Thymus (tissue), 11 donors: ENCODE measurements around the gene FMNL3. TPM values are rescaled to one million over a fixed set of nuclear protein-coding genes. Genes with fewer than 3 reads are reported as not detected.
"Not testable (repeated sequence)": the region's sequence is repeated elsewhere in the genome, so short reads cannot be mapped to it uniquely, and the experiment has no call there.

Experiments
- DNase-seq, 9 donors: peaks; one replicate each; pipeline ENCODE4 v3.0.0-alpha.2; 2013; ENCODE audit warnings: low spot score in 9 of 9, low read depth in 6 of 9, missing footprints in 1 of 9
- H3K27ac ChIP-seq, 2 donors: one replicate each; pipeline ENCODE4 v1.5.1; 2013; ENCODE audit warnings: control low read depth in 1 of 2, low read depth in 1 of 2, low read length in 1 of 2, mild to moderate bottlenecking in 1 of 2, moderate library complexity in 1 of 2
- H3K27me3 ChIP-seq, 2 donors: one replicate each; pipeline ENCODE4 v1.5.1; 2013; ENCODE audit warnings: low read length in 1 of 2; ENCODE audit not compliant: control insufficient read depth in 2 of 2, insufficient read depth in 1 of 2
- H3K36me3 ChIP-seq, 2 donors: one replicate each; pipeline ENCODE4 v1.5.1; 2013; ENCODE audit warnings: low read length in 1 of 2, mild to moderate bottlenecking in 1 of 2, moderate library complexity in 1 of 2; ENCODE audit not compliant: control insufficient read depth in 2 of 2, insufficient read depth in 2 of 2
- H3K4me1 ChIP-seq, 2 donors: one replicate each; pipeline ENCODE4 v1.5.1; 2013; ENCODE audit warnings: low read length in 2 of 2; ENCODE audit not compliant: control insufficient read depth in 2 of 2, insufficient read depth in 2 of 2
- H3K4me3 ChIP-seq, 2 donors: one replicate each; pipeline ENCODE4 v1.5.1; 2013; ENCODE audit warnings: low read length in 2 of 2, control low read depth in 1 of 2, mild to moderate bottlenecking in 1 of 2
- H3K9me3 ChIP-seq, 2 donors: one replicate each; pipeline ENCODE4 v1.5.1; 2013; ENCODE audit warnings: low read length in 1 of 2, mild to moderate bottlenecking in 1 of 2; ENCODE audit not compliant: control insufficient read depth in 2 of 2, insufficient read depth in 1 of 2
- WGBS: extraction: QIAGEN DNeasy Blood & Tissue Kit; methylation state at CpG from one replicate; pipeline ENCODE4 v1.1.7; 2013; 5-methylcytosine and 5-hydroxymethylcytosine counted together
- polyA plus RNA-seq: library from polyadenylated mRNA; stranded (reverse); fragments of 200-250 nt; gene quantifications from one replicate; pipeline ENCODE4 v1.2.3, GENCODE V29; 2013
- total RNA-seq: library from RNA; stranded (reverse); fragments of 120-200 nt; gene quantifications from one replicate; pipeline ENCODE4 v1.2.4, GENCODE V29; 2013
- donor health status: healthy.

FMNL3 gene
- total and polyA plus RNA-seq, 2 donors = 9.8 to 26.1 TPM

DNA sequence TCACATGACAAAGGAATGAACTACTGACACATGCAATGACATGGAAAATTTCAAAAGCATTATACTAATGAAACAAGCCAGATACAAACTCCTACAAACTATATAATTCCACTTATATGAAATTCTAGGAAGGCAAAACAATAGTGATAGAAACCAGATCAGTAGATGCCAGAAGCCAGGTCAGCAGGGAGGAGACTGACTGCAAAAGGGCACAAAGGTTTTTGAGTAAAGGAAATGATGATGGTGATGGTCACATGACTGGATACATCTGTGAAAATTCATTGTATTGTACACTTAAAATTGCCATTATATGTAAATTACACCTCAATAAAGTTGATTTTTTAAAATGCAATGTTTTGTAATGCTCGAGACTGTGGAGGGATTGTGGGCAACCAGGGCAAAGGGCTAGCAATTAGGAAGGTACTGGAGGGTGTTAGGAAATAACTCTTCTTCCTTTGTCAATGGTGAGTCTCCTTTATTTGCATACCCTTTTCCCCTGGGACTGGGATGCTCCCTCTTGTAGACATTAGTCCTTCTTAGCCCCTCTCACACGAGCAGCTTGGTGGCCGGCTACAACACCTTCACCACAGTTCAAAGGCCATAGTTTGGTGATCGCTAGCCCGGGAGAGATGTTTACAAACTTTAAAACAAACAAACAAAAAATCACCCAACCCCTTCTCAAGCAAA is 90.5 kb downstream of the FMNL3 start:
- DNase-seq = no peak
- H3K4me3 ChIP-seq = no peak overlapping the region
- peaks cover 0 to 4% of the 10 kb centered on the region in 2 donors for H3K9me3 ChIP-seq
- no peak overlapping the region for H3K27ac ChIP-seq
- 74% methylated on average over 5 of the region's 5 CpGs for WGBS
- peaks cover 2 to 8% of the 10 kb centered on the region in 2 donors for H3K4me1 ChIP-seq
- no peaks in the 10 kb centered on the region for H3K36me3 ChIP-seq
- H3K27me3 ChIP-seq = peaks cover 2 to 44% of the 10 kb centered on the region in 2 donors

DNA sequence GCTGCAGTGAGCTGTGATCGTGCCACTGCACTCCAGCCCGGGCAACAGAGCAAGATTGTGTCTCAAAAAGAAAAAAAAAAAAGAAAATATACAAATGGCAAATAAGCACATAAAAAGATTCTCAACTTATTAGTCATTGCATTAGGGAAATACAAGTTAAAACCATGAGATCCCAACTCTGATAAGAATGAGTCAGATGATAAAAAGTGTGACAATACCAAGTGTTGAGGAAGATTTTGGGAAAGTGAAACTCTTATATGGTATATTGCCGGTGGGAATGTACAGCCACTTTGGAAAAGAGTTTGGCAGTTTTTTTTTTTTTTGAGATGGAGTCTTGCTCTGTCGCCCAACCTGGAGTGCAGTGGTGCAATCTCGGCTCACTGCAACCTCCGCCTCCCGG is 91.5 kb downstream of the FMNL3 start:
- DNase-seq = no peak
- peaks cover 0 to 5% of the 10 kb centered on the region in 2 donors for H3K9me3 ChIP-seq
- no peaks in the 10 kb centered on the region for H3K4me1 ChIP-seq
- H3K36me3 ChIP-seq = no peaks in the 10 kb centered on the region
- H3K27ac ChIP-seq = no peak overlapping the region
- H3K4me3 ChIP-seq = no peak overlapping the region
- peaks cover 0 to 34% of the 10 kb centered on the region in 2 donors for H3K27me3 ChIP-seq
- WGBS = 98% methylated on average over 7 of the region's 7 CpGs

DNA sequence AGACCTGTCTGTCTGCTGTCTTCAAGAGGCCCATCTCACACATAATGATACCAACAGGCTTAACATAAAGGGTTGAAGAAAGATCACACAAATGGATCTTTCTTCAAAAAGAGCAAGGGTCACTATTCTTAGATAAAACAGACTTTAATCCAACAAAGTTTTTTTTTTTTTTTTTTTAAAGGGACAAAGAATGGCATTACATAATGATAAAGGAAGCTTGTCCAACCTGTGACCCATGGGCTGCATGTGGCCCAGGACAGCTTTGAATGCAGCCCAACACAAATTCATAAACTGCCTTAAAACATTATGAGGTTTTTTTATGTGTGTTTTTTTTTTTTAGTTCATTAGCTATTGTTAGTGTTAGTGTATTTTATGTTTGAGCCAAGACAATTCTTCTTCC is 95.0 kb downstream of the FMNL3 start:
- no peak overlapping the region for H3K4me3 ChIP-seq

DNA sequence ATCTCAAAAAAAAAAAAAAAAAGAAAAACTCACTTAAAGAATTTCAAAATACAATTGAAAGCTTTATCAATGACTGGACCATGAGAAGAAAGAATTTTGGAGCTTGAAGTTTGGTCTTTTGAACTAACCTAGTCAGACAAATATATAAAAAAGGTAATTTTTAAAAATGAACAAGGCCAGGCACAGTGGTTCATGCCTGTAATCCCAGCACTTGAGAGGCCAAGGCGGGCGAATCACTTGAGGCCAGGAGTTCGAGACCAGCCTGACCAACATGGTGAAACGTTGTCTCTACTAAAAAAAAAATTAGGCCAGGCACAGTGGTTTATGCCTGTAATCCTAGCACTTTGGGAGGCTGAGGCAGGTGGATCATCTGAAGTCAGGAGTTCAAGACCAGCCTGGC is 96.4 kb downstream of the FMNL3 start:
- H3K27ac ChIP-seq, DNase-seq, H3K36me3 ChIP-seq, H3K27me3 ChIP-seq, H3K9me3 ChIP-seq, H3K4me1 ChIP-seq, H3K4me3 ChIP-seq: not testable (repeated sequence)
- WGBS = 98% methylated on average over 4 of the region's 4 CpGs

More for the DNA sequence above, 95.0 kb downstream of the FMNL3 start:
- Histone ChIP-seq H3K36me3 (no peaks in the 10 kb centered on the region), H3K4me1 (no peaks in the 10 kb centered on the region), H3K9me3 (peaks cover 0 to 8% of the 10 kb centered on the region in 2 donors), H3K27me3 (peaks cover 0 to 8% of the 10 kb centered on the region in 2 donors), H3K27ac (no peak overlapping the region)
- no peak for DNase-seq

- Histone ChIP-seq H3K27me3 (no peaks in the 10 kb centered on the region), H3K4me1 (peaks cover 0 to 7% of the 10 kb centered on the region in 2 donors), H3K4me3 (no peak overlapping the region), H3K36me3 (no peaks in the 10 kb centered on the region), H3K27ac (no peak overlapping the region), H3K9me3 (peaks cover 0 to 5% of the 10 kb centered on the region in 2 donors)
- DNase-seq = no peak
- WGBS = 85% methylated on average over 1 of the region's 1 CpG
Measured at GRCh38 chr12:49609875-49610154, 97.4 kb downstream of the FMNL3 start.

- peaks cover 0 to 8% of the 10 kb centered on the region in 2 donors for H3K4me1 ChIP-seq
- no peak for DNase-seq
- no peaks in the 10 kb centered on the region for H3K36me3 ChIP-seq
- 96% methylated on average over 2 of the region's 2 CpGs for WGBS
- H3K9me3 ChIP-seq = peaks cover 0 to 5% of the 10 kb centered on the region in 2 donors
- H3K4me3 ChIP-seq = no peak overlapping the region
- H3K27me3 ChIP-seq = no peaks in the 10 kb centered on the region
- no peak overlapping the region for H3K27ac ChIP-seq
Measured at GRCh38 chr12:49609059-49609874, 97.9 kb downstream of the FMNL3 start.

DNA sequence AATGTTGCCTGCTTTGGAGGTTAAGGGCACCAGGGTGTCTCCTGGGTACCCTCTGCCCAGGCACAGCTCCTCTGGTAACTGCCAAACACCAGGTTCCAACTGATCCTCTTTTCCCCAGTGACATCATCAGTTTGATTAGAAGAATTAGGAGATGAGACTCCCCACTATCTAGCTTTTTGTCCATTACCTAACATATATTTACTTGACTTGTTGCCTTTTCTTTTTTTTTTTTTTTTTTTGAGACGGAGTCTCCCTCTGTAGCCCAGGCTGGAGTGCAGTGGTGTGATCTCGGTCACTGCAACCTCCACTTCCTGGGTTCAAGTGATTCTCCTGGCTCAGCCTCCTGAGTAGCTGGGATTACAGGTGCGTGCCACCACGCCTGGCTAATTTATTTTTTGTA is 101.7 kb downstream of the FMNL3 start, which contains the start of gene FAM186B:
FAM186B (minus strand) TSS at position 101 of the 400 bp plus-strand sequence. CDS start 162 bp downstream, outside the sequence.
- not testable (repeated sequence) for H3K36me3 ChIP-seq, H3K4me3 ChIP-seq, H3K27me3 ChIP-seq, H3K9me3 ChIP-seq, DNase-seq, H3K27ac ChIP-seq, H3K4me1 ChIP-seq
- whole genome bisulfite sequencing = 92% methylated on average over 4 of the region's 4 CpGs

GRCh38 chr12:49604856-49605255 is 102.3 kb downstream of the FMNL3 start:
- Histone ChIP-seq H3K27ac (no peak overlapping the region), H3K4me1 (peaks cover 0 to 8% of the 10 kb centered on the region in 2 donors), H3K27me3 (no peaks in the 10 kb centered on the region), H3K4me3 (no peak overlapping the region), H3K9me3 (peaks cover 0 to 3% of the 10 kb centered on the region in 2 donors), H3K36me3 (no peaks in the 10 kb centered on the region)
- 31% methylated on average over 5 of the region's 5 CpGs for WGBS
- no peak for DNase-seq

GRCh38 chr12:49603721-49604120 is 103.5 kb downstream of the FMNL3 start:
- H3K4me3 ChIP-seq = no peak overlapping the region
- WGBS = 85% methylated on average over 1 of the region's 1 CpG
- no peak overlapping the region for H3K27ac ChIP-seq
- DNase-seq = no peak
- no peaks in the 10 kb centered on the region for H3K27me3 ChIP-seq
- H3K4me1 ChIP-seq = peaks cover 0 to 8% of the 10 kb centered on the region in 2 donors
- no peaks in the 10 kb centered on the region for H3K36me3 ChIP-seq
- H3K9me3 ChIP-seq = no peaks in the 10 kb centered on the region
